GM19397 (cell line): ENCODE results near the gene B3GNT7.

ENCODE experiments used
- ATAC-seq: cut with Tn5 transposase; IDR thresholded peaks from one replicate; pipeline ENCODE4 v1.9.1; 2021; ENCODE audit warnings: mild to moderate bottlenecking, moderate library complexity; ENCODE audit not compliant: unreplicated experiment

The B3GNT7 gene

DNA sequence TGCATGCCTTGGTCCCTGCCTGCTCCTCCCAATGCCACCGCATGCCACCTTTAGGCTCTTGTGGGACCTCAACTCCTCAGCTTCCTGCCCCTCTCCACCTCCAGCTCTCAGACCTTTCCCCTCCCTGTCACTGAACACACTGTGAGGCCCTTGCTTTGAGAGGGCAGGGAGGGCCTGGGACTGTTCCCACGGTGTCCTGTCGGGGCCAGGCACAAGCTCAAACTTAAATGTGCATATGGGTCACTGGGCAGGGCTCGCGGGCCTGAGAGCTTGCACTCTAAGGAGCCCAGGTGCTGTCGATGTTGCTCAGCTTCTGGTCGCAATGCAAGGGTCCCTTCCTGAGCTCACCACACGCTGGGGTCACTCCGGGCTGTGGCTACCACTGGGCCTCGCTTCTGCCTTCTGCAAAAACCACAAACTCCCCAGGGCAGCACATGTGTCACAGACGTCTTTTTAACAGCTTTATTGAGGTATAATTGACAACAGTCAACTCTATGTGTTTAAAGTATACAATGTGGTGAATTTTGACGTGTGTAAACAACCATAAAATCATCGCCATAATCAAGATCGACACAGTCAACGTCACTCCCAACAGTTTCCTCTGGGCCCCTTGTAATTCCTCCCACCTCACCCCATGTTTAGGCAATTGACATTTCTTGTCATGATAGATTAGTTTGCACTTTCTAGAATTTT, 11.9 kb upstream of the B3GNT7 start:
- no peak for ATAC-seq

DNA sequence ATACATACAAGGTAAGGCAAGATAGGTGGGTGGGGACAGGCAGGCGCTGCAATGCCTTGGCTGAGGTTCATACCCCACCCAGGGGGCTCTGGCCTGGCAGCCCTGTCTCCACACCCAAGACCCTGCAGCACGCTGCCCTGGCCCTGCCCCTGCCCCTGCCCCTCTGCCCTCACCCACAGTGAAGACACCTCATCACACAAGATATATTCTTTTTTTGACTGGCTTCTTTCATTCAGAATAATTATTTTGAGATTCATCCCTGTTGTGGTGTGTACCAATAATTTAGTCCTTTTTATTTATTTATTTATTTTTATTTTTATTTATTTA, 11.4 kb upstream of the B3GNT7 start:
- no peak for ATAC-seq

GRCh38 chr2:231384970-231385369, 10.5 kb upstream of the B3GNT7 start:
- ATAC-seq, result no peak

GRCh38 chr2:231385429-231385828, 10.1 kb upstream of the B3GNT7 start:
- ATAC-seq, result no peak

GRCh38 chr2:231386446-231386845, 9.1 kb upstream of the B3GNT7 start:
- no peak for ATAC-seq

- ATAC-seq, result no peak
Measured at GRCh38 chr2:231387904-231388724, 7.4 kb upstream of the B3GNT7 start.

DNA sequence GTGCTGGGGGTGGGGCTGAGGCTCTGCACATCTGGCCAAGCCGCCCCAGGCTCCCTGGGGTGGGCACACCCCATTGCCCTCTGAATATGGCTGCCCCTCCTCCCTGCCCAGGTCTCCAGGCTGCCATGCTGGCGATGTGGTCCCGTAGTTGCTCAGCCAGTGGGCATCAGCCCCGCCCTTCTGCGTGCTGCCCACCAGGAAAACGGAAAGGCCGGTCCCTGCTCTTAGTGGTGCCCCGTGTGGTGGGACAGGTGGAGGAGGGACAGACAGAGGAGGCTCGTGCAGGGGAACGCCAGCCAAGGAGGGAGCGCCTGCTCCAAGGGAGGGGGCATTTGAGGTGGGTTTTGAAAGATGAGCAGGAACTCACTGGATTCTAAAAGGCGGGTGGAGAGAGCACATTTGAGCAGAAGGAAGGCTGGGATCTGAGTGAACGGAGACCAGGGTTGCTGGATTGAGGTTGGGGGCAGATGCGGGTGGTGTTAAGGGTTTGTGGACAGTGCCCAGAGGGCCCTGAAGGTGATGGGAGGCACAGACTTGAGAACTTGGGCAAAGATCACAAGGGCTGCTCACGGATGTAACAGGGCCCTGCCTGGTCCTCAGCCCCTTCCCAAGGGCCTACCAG, 6.7 kb upstream of the B3GNT7 start:
- no peak for ATAC-seq

DNA sequence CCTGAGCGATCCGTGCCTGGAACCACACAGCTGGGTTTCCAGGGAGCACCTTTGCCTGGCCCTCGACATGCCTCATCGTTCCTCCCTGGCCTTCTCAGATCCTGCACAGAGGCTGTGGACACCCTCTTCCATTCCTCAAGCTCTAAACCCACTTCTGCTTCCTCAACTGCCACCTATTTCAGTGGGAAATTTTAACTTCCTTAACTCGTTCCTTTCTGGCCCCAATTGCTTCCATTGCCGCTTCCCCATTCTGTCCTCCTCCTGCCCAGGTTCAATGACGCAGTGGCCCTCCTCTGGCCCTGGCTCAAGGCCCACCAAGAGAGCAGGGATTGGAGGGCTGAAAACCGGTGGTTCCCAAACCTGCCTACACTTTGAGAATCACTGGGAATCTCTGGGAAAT, 4.8 kb upstream of the B3GNT7 start:
- ATAC-seq, result no peak

- no peak for ATAC-seq
Measured at GRCh38 chr2:231391981-231392380, 3.5 kb upstream of the B3GNT7 start.

- no peak for ATAC-seq
Measured at GRCh38 chr2:231392431-231393148, 2.9 kb upstream of the B3GNT7 start.

DNA sequence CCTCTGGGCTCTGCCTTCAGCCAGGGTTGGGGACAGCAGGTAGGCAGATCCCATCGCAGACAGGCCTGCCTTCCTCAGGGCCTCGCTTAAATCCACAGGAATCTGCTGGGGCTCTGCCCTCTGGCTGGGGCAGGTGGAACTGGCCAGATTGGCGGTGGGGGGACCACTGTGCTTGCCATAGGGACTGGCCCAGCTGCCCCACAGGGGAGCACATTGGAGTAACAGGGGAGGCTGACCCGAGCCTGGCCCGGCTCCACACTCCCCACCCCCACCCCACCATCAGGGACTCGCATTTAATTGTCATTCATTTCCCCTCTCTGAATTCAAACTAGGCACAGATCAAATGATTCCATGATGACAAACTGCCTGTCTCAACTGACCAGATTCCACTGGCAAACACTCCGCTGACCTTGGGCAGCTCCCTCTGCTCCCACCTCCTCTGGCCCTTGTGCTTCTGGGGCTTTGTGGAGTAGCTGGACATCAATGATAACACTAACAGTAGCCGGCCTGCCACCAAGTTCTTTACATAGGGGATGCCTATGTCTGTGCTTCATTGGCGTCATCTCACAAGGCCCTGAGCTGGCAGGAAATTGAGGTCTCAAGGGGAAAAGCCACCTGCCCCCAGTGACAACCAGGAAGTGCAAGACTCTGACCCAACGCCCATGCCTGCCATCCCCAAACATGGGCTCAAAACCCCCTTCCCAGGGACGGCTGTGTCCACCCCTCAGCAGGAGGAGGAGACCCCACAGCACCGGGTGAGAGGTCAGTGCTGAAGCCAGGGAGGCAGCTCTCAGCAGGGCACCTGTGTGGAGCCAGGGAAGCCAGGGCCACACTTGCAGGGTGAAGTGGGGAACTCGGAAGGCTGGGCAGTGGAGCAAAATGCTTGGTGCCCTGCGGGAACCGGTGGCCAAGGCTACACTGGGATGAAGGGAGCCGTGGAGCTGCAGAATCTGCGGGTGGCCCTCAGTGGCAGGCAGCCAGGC, 2.1 kb upstream of the B3GNT7 start:
- peak; percentile 37 for ATAC-seq

GRCh38 chr2:231394211-231395141, 1.0 kb upstream of the B3GNT7 start:
- peak; percentile 36 for ATAC-seq

DNA sequence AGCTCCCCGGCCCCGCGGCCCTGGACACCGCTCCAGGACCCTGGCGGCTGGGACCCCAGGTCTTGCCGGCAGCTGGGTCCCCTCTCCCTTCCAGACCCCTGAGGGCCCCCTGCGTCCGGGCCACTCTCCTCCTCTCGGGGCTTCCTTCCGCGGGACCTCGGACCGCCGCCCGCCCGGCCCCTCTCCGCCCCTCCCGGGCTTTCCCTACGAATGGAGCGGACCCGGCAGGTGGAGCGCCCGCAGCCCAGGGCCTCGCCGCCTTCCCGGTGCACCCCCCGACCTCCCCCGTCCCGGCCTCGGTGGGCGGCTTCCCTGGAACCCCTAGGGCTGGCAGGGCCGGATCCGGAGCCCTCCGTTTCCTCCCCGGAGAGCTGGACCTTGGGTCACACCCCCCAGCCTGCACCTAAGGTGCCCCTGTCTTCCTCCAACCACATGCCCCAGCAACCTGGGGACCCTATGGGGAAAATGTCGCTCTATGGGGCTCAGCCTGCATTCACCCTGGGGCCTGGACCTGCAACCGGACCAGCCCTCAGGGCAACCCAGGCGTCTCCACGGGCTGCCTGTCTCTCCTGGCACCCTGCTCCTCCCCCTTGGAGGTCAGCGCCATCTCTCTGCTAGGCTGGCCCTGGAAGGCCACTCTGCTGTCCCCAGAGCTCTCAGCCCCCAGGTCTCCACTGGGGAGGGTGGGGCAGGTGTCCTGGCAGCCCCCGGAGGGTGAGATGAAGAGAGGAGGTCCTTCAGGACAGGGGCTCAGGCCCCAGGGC, 730 bp downstream of the B3GNT7 start:
- ATAC-seq, result no peak

DNA sequence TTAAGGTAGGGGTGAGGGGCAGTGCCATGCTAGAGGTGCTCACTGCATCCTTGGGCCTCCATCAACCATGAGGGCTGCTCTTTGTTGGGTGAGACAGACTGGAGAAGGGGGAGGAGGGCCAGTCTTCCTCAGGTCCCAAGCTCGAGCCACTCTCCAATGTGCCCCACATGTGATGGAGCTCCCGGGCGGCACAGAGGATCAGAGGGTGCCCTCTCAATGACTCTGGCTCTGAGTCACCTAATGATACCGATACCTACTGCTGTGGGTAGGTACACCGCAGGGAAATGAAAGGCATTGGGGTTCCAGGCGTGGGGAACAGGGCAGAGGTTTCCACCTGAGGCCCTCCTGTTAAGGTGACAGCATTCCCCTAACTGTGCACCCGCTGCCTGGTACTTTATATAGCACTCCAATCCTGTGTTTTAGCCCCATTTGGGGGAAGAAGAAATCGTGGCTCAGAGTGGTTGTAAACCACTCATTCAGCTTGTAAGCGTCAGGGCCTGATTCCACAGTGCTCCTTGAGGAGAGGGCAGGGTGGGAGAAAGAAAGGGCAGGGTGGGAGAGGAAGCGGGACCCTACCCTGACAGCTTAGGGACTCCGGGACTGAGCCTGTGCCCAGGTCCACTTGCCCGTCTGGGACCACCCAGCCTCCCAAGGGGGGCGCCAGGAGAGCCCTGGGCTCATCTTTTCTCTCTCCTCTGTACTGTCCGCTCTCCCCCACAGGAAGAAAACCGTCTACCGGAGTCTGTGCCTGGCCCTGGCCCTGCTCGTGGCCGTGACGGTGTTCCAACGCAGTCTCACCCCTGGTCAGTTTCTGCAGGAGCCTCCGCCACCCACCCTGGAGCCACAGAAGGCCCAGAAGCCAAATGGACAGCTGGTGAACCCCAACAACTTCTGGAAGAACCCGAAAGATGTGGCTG, 1.8 kb downstream of the B3GNT7 start:
- no peak for ATAC-seq

- ATAC-seq, result no peak
Measured at GRCh38 chr2:231397928-231398294, 2.4 kb downstream of the B3GNT7 start.

DNA sequence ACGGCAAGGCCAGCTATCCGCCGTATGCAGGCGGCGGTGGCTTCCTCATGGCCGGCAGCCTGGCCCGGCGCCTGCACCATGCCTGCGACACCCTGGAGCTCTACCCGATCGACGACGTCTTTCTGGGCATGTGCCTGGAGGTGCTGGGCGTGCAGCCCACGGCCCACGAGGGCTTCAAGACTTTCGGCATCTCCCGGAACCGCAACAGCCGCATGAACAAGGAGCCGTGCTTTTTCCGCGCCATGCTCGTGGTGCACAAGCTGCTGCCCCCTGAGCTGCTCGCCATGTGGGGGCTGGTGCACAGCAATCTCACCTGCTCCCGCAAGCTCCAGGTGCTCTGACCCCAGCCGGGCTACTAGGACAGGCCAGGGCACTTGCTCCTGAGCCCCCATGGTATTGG, 3.1 kb downstream of the B3GNT7 start:
- no peak for ATAC-seq

DNA sequence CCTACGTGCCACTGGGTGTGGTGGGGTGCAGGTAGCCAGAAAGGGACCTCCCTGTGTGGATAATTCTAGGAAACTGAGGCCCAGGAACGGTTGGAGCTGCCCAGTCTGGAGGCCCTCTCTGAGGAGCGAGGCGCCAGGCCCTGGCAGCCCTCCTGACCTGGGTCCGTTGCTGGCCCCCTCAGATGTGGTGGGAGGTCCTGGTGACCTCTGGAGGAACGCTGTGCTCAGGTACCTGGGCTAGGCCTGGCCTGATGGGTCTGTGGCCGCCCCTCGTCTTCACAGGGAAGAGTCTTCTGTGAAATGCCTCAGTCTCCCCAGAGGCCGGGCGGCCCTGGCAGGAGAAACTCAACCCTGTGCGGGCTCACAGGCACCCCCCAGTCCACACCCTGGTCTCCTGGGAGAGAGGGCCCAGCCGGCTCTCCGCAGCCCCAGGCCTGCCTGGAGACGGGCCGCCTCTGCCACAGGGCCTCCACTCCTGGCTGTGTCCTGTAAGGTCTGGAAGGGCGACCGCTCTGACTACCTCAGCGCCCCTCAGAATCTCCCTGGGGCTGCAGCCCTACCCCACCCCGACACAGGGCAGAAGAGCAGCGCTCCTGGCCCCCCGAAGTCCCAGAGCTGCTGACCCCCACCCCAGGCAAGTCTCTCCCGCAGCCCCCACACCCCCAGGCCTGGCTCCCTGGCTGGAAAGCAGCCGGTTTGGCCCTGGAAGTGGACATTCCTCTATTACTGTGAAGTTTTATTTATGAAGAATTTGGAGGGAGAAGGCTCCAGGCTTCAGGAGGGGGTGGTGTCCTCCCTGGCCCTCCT, 3.7 kb downstream of the B3GNT7 start:
- no peak for ATAC-seq
